PFSK-1 (cell line): Measurements from ENCODE around the gene ABCC2.

Source experiments
- FOXP2 ChIP-seq: optimal IDR thresholded peaks from 2 replicates; pipeline ENCODE3; 2011; ENCODE audit warnings: borderline replicate concordance, control low read depth, inconsistent platforms; ENCODE audit not compliant: insufficient read depth; ENCODE audit errors: extremely low read length, extremely low read depth
- POLR2AphosphoS5 ChIP-seq: IDR thresholded peaks from 2 replicates; pipeline ENCODE4 v1.6.1; 2012; ENCODE audit warnings: low read depth, mild to moderate bottlenecking, control low read depth, low read length, moderate library complexity
- REST ChIP-seq, 2 experiments: IDR thresholded peaks; 2 replicates each; pipeline versions ENCODE4 v1.6.1 to v1.8.0; 2011 to 2012; ENCODE audit warnings: low read depth in 2 of 2, low read length in 2 of 2, control low read depth in 1 of 2, inconsistent platforms in 1 of 2, mild to moderate bottlenecking in 1 of 2, moderate library complexity in 1 of 2; ENCODE audit not compliant: insufficient read depth in 1 of 2
- SIN3A ChIP-seq: IDR thresholded peaks from 2 replicates; pipeline ENCODE4 v1.6.1; 2012; ENCODE audit warnings: mild to moderate bottlenecking, low read length, moderate library complexity, borderline replicate concordance; ENCODE audit not compliant: insufficient read depth
- TAF1 ChIP-seq: IDR thresholded peaks from 2 replicates; pipeline ENCODE4 v1.6.1; 2012; ENCODE audit warnings: low read length, control low read depth, borderline replicate concordance; ENCODE audit not compliant: insufficient read depth

ABCC2 gene

DNA sequence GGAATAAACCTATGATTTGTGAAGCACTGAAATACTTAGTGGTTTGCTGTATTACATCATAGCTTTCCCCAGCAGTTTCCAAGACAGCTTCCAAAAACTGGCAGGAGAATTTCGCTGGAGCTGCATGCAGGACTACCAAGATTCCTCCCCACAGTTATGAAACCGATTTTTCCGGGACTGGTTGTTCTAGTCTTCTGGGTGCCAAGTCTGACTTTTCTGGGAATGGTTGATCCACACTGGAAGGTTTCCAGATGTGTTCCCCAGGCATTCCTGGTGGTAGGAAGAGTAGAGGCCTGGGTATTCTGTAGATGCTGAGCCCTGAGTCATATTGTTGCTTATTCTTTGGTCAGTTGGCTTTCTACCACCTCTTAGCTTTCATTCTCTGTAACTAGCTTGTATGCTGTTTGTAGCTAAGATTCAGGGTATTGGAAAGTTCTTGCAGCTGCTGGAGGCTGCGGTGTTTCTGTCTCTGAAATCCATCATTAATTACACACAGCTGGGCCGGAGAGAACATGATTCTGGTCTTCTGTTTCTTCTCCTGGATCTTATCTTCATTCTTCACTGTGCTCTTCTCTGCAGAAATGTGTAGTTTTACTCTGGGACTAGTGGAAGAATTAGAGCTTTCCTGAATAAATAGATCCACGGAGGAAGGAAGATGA lies 6.3 kb downstream of the ABCC2 start:
- TF ChIP-seq SIN3A (no peak), TAF1 (no peak), FOXP2 (no peak), REST (IDR thresholded peaks at IDR 0.05; ENCODE audit: insufficient read depth in 1 of 2, low read depth in 2 of 2, low read length in 2 of 2) (no peak), POLR2AphosphoS5 (no peak)

DNA sequence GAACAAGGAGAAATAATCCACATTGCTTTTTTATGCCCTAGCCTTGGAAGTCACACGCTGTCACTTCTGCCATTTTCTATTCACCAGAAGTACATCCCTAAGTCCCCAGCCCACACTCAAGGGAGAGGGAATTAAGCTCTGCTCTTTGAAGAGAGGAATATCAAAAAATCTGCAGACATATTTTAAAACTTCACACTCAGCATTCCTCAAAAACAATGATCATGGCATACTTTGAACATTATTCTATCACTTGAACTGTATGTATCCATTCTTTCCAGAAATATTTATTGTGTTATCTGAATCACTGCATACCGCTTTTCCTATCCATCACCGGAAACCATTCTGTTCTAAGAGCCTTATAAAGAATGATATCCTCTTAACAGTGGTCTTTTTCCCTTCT lies 9.4 kb downstream of the ABCC2 start:
- TF ChIP-seq POLR2AphosphoS5 (no peak), SIN3A (no peak), TAF1 (no peak)

- TF ChIP-seq FOXP2: no peak
- no peak for TF ChIP-seq SIN3A
- TF ChIP-seq TAF1: no peak
- no peak for TF ChIP-seq POLR2AphosphoS5
- no peak for TF ChIP-seq REST (IDR thresholded peaks at IDR 0.05; ENCODE audit: insufficient read depth in 1 of 2, low read depth in 2 of 2, low read length in 2 of 2)
These were observed 11.4 kb downstream of the ABCC2 start for GRCh38 chr10:99793819-99794218.

- no peak for TF ChIP-seq TAF1
- no peak for TF ChIP-seq FOXP2
- TF ChIP-seq POLR2AphosphoS5: no peak
- no peak for TF ChIP-seq SIN3A
These were observed 14.5 kb downstream of the ABCC2 start for GRCh38 chr10:99796928-99797327.

GRCh38 chr10:99798031-99798430 lies 15.6 kb downstream of the ABCC2 start:
- no peak for TF ChIP-seq FOXP2
- no peak for TF ChIP-seq SIN3A
- TF ChIP-seq POLR2AphosphoS5: no peak
- no peak for TF ChIP-seq TAF1
- TF ChIP-seq REST (IDR thresholded peaks at IDR 0.05; ENCODE audit: insufficient read depth in 1 of 2, low read depth in 2 of 2, low read length in 2 of 2): no peak

DNA sequence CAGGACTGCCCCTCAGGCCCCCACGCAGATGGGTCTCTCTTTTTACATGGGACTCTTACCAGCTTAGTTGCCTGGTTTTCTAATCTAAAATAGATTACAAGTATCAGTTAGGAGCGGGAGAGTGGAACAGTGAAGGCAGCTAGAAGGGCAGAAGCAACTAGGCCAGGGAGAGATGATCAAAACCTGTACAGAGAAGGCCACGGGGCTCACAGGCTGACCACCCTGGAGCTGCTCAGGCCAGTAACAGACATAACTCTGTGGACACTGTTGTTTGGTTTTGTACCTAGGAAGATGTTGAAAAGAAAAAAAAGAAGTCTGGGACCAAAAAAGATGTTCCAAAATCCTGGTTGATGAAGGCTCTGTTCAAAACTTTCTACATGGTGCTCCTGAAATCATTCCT lies 16.5 kb downstream of the ABCC2 start:
- TF ChIP-seq POLR2AphosphoS5: no peak
- TF ChIP-seq FOXP2: no peak
- TF ChIP-seq SIN3A: no peak
- no peak for TF ChIP-seq TAF1
- no peak for TF ChIP-seq REST (IDR thresholded peaks at IDR 0.05; ENCODE audit: insufficient read depth in 1 of 2, low read depth in 2 of 2, low read length in 2 of 2)
